ACC112 (cell line): ENCODE results near the gene DGKA.
A peak's percentile ranks its signal among the peaks of the same experiment; 100 is the strongest.

Source experiments
- H2AFZ ChIP-seq: fragments of 200-600 bp; sonication (generic); one replicate; pipeline ENCODE4 v1.6.0; 2017; ENCODE audit warnings: antibody characterized with exemption, low read length; ENCODE audit not compliant: unreplicated experiment
- H3K27ac ChIP-seq: fragments of 200-600 bp; sonication (generic); 2 replicates; pipeline ENCODE4 v1.5.1; 2014; ENCODE audit warnings: low read depth, mild to moderate bottlenecking, antibody characterized with exemption, low read length, moderate library complexity
- H3K27me3 ChIP-seq: fragments of 200-600 bp; sonication (generic); 2 replicates; pipeline ENCODE4 v1.6.1; 2014; ENCODE audit warnings: mild to moderate bottlenecking, antibody characterized with exemption, low read length, moderate library complexity, mixed read lengths; ENCODE audit not compliant: insufficient read depth
- H3K36me3 ChIP-seq: fragments of 200-600 bp; sonication (generic); 2 replicates; pipeline ENCODE4 v1.6.1; 2016; ENCODE audit warnings: mild to moderate bottlenecking, antibody characterized with exemption, low read length, moderate library complexity, mixed read lengths; ENCODE audit not compliant: insufficient read depth
- H3K4me1 ChIP-seq: fragments of 200-600 bp; sonication (generic); one replicate; pipeline ENCODE4 v1.6.1; 2016; ENCODE audit warnings: low read length, mixed read lengths; ENCODE audit not compliant: insufficient read depth, unreplicated experiment, control insufficient read depth
- H3K4me3 ChIP-seq: fragments of 200-600 bp; sonication (generic); 2 replicates; pipeline ENCODE4 v1.5.1; 2014; ENCODE audit warnings: mild to moderate bottlenecking, low read depth, low read length
- H3K79me2 ChIP-seq: fragments of 200-600 bp; sonication (generic); one replicate; pipeline ENCODE4 v1.6.0; 2016; ENCODE audit warnings: low read length; ENCODE audit not compliant: control insufficient read depth, unreplicated experiment, insufficient read depth

DGKA gene

GRCh38 chr12:55942055-55942454 lies 11.1 kb downstream of the DGKA start:
- H3K27ac ChIP-seq: no peak overlapping the region
- H3K4me1 ChIP-seq: peaks cover 15% of the 10 kb centered on the region
- H3K79me2 ChIP-seq: no peaks in the 10 kb centered on the region
- no peak overlapping the region for H2AFZ ChIP-seq
- peaks cover 20% of the 10 kb centered on the region for H3K36me3 ChIP-seq
- H3K27me3 ChIP-seq: no peaks in the 10 kb centered on the region
- no peak overlapping the region for H3K4me3 ChIP-seq

- H3K4me1 ChIP-seq: peaks cover 10% of the 10 kb centered on the region
- no peak overlapping the region for H2AFZ ChIP-seq
- no peak overlapping the region for H3K27ac ChIP-seq
- peaks cover 16% of the 10 kb centered on the region for H3K36me3 ChIP-seq
- H3K4me3 ChIP-seq: no peak overlapping the region
- no peaks in the 10 kb centered on the region for H3K79me2 ChIP-seq
- H3K27me3 ChIP-seq: no peaks in the 10 kb centered on the region
Observed at GRCh38 chr12:55942577-55943136, 11.7 kb downstream of the DGKA start.

- H2AFZ ChIP-seq: no peak overlapping the region
- H3K4me1 ChIP-seq: no peaks in the 10 kb centered on the region
- H3K27ac ChIP-seq: no peak overlapping the region
- H3K4me3 ChIP-seq: no peak overlapping the region
- no peaks in the 10 kb centered on the region for H3K79me2 ChIP-seq
- peaks cover 13% of the 10 kb centered on the region for H3K36me3 ChIP-seq
- H3K27me3 ChIP-seq: no peaks in the 10 kb centered on the region
Observed at GRCh38 chr12:55946553-55946952, 15.6 kb downstream of the DGKA start.

- H3K27ac ChIP-seq: no peak overlapping the region
- no peaks in the 10 kb centered on the region for H3K79me2 ChIP-seq
- no peak overlapping the region for H3K4me3 ChIP-seq
- H3K27me3 ChIP-seq: no peaks in the 10 kb centered on the region
- no peak overlapping the region for H2AFZ ChIP-seq
- H3K36me3 ChIP-seq: peaks cover 10% of the 10 kb centered on the region
- peaks cover 10% of the 10 kb centered on the region for H3K4me1 ChIP-seq
Observed at GRCh38 chr12:55955344-55955743, 24.4 kb downstream of the DGKA start.

- no peaks in the 10 kb centered on the region for H3K79me2 ChIP-seq
- H3K4me1 ChIP-seq: peaks cover 10% of the 10 kb centered on the region
- H3K27me3 ChIP-seq: no peaks in the 10 kb centered on the region
- no peak overlapping the region for H2AFZ ChIP-seq
- H3K27ac ChIP-seq: no peak overlapping the region
- no peak overlapping the region for H3K4me3 ChIP-seq
- peaks cover 10% of the 10 kb centered on the region for H3K36me3 ChIP-seq
Observed at GRCh38 chr12:55955800-55956508, 25.0 kb downstream of the DGKA start.

- no peaks in the 10 kb centered on the region for H3K27me3 ChIP-seq
- peaks cover 10% of the 10 kb centered on the region for H3K4me1 ChIP-seq
- H2AFZ ChIP-seq: no peak overlapping the region
- no peak overlapping the region for H3K4me3 ChIP-seq
- no peaks in the 10 kb centered on the region for H3K36me3 ChIP-seq
- no peak overlapping the region for H3K27ac ChIP-seq
- no peaks in the 10 kb centered on the region for H3K79me2 ChIP-seq
Observed at GRCh38 chr12:55957106-55957859, 26.3 kb downstream of the DGKA start.

- no peak overlapping the region for H2AFZ ChIP-seq
- H3K27me3 ChIP-seq: no peaks in the 10 kb centered on the region
- no peak overlapping the region for H3K27ac ChIP-seq
- peaks cover 21% of the 10 kb centered on the region for H3K79me2 ChIP-seq
- peaks cover 16% of the 10 kb centered on the region for H3K4me1 ChIP-seq
- H3K4me3 ChIP-seq: no peak overlapping the region
- H3K36me3 ChIP-seq: peaks cover 4% of the 10 kb centered on the region; the same call in 1 of the 2 replicates
Observed at GRCh38 chr12:55963760-55964159, 32.8 kb downstream of the DGKA start.

GRCh38 chr12:55965240-55965639 lies 34.3 kb downstream of the DGKA start:
- H3K27ac ChIP-seq: no peak overlapping the region
- peaks cover 27% of the 10 kb centered on the region for H3K4me1 ChIP-seq
- no peak overlapping the region for H3K4me3 ChIP-seq
- peaks cover 32% of the 10 kb centered on the region for H3K79me2 ChIP-seq
- no peaks in the 10 kb centered on the region for H3K27me3 ChIP-seq
- peaks cover 7% of the 10 kb centered on the region; the same call in 1 of the 2 replicates for H3K36me3 ChIP-seq
- H2AFZ ChIP-seq: no peak overlapping the region

- Histone ChIP-seq H2AFZ (peak within 1 kb of the TSS; percentile 69), H3K27ac (peak within 1 kb of the TSS; percentile 98), H3K36me3 (peaks cover 10% of the 10 kb centered on the region; the same call in 1 of the 2 replicates), H3K4me3 (peak within 1 kb of the TSS; percentile 90), H3K79me2 (peaks cover 36% of the 10 kb centered on the region), H3K4me1 (peaks cover 34% of the 10 kb centered on the region), H3K27me3 (no peaks in the 10 kb centered on the region)
Observed at GRCh38 chr12:55965941-55966407, 35.0 kb downstream of the DGKA start, which contains the start of gene PMEL. Gene PMEL (minus strand): TSS chr12:55966042. CDS start chr12:55966011, 31 bp downstream.

- Histone ChIP-seq H3K4me3 (peak within 1 kb of the TSS; percentile 90), H3K27me3 (no peaks in the 10 kb centered on the region), H3K27ac (peak within 1 kb of the TSS; percentile 98), H3K4me1 (peaks cover 41% of the 10 kb centered on the region), H3K79me2 (peaks cover 36% of the 10 kb centered on the region), H3K36me3 (peaks cover 16% of the 10 kb centered on the region; the same call in 1 of the 2 replicates), H2AFZ (peak within 1 kb of the TSS; percentile 69)
Observed at GRCh38 chr12:55966408-55967281, 35.7 kb downstream of the DGKA start, which contains the start of gene CDK2. Gene CDK2 (plus strand): TSS chr12:55966830. CDS start chr12:55967009, 179 bp downstream.
